Measurements from ENCODE around the gene VSIR. TPM values are rescaled to one million over a fixed set of nuclear protein-coding genes. Genes with fewer than 3 reads are reported as not detected.
A peak's percentile ranks its signal among the peaks of the same experiment; 100 is the strongest.

Gene VSIR
- total and polyA plus RNA-seq, 9 of the 15 experiments (the other 6 are each of a cell fraction or from before 2014, with no cell fraction given), result 0.14 to 20.5 (median 9.3) TPM

DNA sequence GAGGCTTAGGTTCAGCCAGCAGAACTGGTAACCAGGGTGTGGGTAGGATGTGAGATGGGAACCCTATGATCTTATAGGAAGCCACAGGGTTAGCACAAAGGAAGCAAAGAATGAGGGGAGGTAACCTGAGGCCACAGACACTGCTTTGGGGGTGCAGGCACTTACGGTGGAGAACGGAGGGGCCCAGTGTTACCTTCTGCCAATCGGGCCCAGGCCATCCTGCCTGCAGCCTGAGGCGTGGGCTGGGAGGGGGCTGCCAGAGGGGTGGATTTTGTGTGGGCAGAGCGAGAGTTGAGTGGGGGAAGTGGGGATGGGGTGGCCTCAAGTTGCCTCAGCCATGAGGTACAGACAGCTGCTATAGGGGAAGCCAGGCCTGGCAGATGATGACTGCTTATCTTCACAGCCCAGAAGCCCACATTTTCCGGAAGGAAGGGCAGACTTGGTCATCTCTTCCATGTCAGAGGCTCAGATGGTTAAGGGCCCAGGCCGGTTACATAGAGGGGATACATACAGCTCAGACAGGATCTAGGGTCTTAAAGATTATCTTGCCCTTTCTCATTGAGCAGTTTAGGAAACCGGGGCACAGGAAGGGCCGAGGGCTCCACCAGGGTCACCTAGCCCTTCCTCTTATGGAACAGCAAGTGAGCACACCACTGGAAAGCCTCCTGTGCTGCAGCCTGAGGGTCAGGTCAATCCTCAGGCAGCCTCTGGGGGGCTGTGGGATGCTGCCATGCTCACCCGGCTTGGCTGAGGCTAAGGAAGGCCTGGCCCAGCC, 24.4 kb upstream of the VSIR start (continued):
- no peak for TF ChIP-seq TSC22D4 (tag; IDR thresholded peaks at IDR 0.05)
- peak; percentile 26; the same call in 1 of the 2 replicates for TF ChIP-seq RBFOX2 (IDR thresholded peaks at IDR 0.05; ENCODE audit: low read depth, low read length)
- TF ChIP-seq SMAD3 (CRISPR knock-in tag; conservative IDR thresholded peaks at IDR 0.05), result no peak
- no peak for TF ChIP-seq RFX5 (IDR thresholded peaks at IDR 0.05; ENCODE audit: low read depth, low read length)
- TF ChIP-seq ZSCAN32 (CRISPR knock-in tag; IDR thresholded peaks at IDR 0.05), result no peak
- TF ChIP-seq OTX1 (CRISPR knock-in tag; IDR thresholded peaks at IDR 0.05), result peak; percentile 76; the same call in 1 of the 2 replicates
- TF ChIP-seq ZNF3 (CRISPR knock-in tag; IDR thresholded peaks at IDR 0.05), result no peak
- no peak for TF ChIP-seq BHLHE40 (IDR thresholded peaks at IDR 0.05; ENCODE audit: low read length)
- TF ChIP-seq HMGN3 (IDR thresholded peaks at IDR 0.05; ENCODE audit: borderline replicate concordance, extremely low read depth, insufficient read length, low read depth, low read length), result peak; percentile 61
- TF ChIP-seq TAL1 (IDR thresholded peaks at IDR 0.05), result peak; percentile 92
- TF ChIP-seq ZBTB34 (CRISPR knock-in tag; IDR thresholded peaks at IDR 0.05), result 0 out of 2 replicates have a peak, but pooled peaks have one; percentile 21
- TF ChIP-seq, protein P1, sequence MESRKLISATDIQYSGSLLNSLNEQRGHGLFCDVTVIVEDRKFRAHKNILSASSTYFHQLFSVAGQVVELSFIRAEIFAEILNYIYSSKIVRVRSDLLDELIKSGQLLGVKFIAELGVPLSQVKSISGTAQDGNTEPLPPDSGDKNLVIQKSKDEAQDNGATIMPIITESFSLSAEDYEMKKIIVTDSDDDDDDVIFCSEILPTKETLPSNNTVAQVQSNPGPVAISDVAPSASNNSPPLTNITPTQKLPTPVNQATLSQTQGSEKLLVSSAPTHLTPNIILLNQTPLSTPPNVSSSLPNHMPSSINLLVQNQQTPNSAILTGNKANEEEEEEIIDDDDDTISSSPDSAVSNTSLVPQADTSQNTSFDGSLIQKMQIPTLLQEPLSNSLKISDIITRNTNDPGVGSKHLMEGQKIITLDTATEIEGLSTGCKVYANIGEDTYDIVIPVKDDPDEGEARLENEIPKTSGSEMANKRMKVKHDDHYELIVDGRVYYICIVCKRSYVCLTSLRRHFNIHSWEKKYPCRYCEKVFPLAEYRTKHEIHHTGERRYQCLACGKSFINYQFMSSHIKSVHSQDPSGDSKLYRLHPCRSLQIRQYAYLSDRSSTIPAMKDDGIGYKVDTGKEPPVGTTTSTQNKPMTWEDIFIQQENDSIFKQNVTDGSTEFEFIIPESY (CRISPR knock-in tag; IDR thresholded peaks at IDR 0.05), result no peak
- TF ChIP-seq ATF3 (IDR thresholded peaks at IDR 0.05), result peak; percentile 54; the same call in 1 of the 2 replicates
- TF ChIP-seq ATF3 (CRISPR knock-in tag; conservative IDR thresholded peaks at IDR 0.05), result no peak
- no peak for TF ChIP-seq CBX2 (IDR thresholded peaks at IDR 0.05; ENCODE audit: insufficient read depth, low read length, poor library complexity, severe bottlenecking)
- TF ChIP-seq SRSF7 (optimal IDR thresholded peaks at IDR 0.05; ENCODE audit: low read depth, low read length), result no peak
- TF ChIP-seq, protein P2, sequence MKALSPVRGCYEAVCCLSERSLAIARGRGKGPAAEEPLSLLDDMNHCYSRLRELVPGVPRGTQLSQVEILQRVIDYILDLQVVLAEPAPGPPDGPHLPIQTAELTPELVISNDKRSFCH (CRISPR knock-in tag; IDR thresholded peaks at IDR 0.05), result no peak
- TF ChIP-seq, protein P2 (tag; IDR thresholded peaks at IDR 0.05), result 0 out of 2 replicates have a peak, but pooled peaks have one; percentile 15
- TF ChIP-seq ZNF780A (CRISPR knock-in tag; IDR thresholded peaks at IDR 0.05), result no peak
- no peak for TF ChIP-seq LARP7 (IDR thresholded peaks at IDR 0.05)
- no peak for TF ChIP-seq SAP30 (IDR thresholded peaks at IDR 0.05; ENCODE audit: borderline replicate concordance, insufficient read depth, low read depth, low read length, poor library complexity, severe bottlenecking)
- TF ChIP-seq MCM2 (IDR thresholded peaks at IDR 0.05; ENCODE audit: low read depth), result no peak
